HG03064 (cell line): ENCODE measurements around the gene GRIK2.
"Not testable (repeated sequence)": the region's sequence is repeated elsewhere in the genome, so short reads cannot be mapped to it uniquely, and the experiment has no call there.

Source experiments
- ATAC-seq: cut with Tn5 transposase; IDR thresholded peaks from one replicate; pipeline ENCODE4 v1.9.1; 2021; ENCODE audit warnings: low read depth; ENCODE audit not compliant: unreplicated experiment

The GRIK2 gene

GRCh38 chr6:101607111-101607690 is 213.7 kb downstream of the GRIK2 start:
- no peak for ATAC-seq

GRCh38 chr6:101608703-101609102 is 215.2 kb downstream of the GRIK2 start:
- no peak for ATAC-seq

GRCh38 chr6:101613556-101613955 is 220.0 kb downstream of the GRIK2 start:
- ATAC-seq: no peak

GRCh38 chr6:101614774-101615173 is 221.3 kb downstream of the GRIK2 start:
- ATAC-seq: no peak

GRCh38 chr6:101626269-101626668 is 232.8 kb downstream of the GRIK2 start:
- no peak for ATAC-seq

- no peak for ATAC-seq
These were observed 237.4 kb downstream of the GRIK2 start for GRCh38 chr6:101630941-101631340.

- ATAC-seq: no peak
These were observed 239.6 kb downstream of the GRIK2 start for GRCh38 chr6:101633081-101633480.

GRCh38 chr6:101638865-101639264 is 245.4 kb downstream of the GRIK2 start:
- ATAC-seq: not testable (repeated sequence)

- no peak for ATAC-seq
These were observed 246.6 kb downstream of the GRIK2 start for GRCh38 chr6:101640131-101640530.

GRCh38 chr6:101645770-101646169 is 252.3 kb downstream of the GRIK2 start:
- no peak for ATAC-seq

- ATAC-seq: no peak
These were observed 257.0 kb downstream of the GRIK2 start for GRCh38 chr6:101650402-101651100.

GRCh38 chr6:101652079-101652478 is 258.6 kb downstream of the GRIK2 start:
- ATAC-seq: no peak

- no peak for ATAC-seq
These were observed 261.6 kb downstream of the GRIK2 start for GRCh38 chr6:101655109-101655508.

GRCh38 chr6:101662111-101662897 is 268.8 kb downstream of the GRIK2 start:
- peak; percentile 86 for ATAC-seq

GRCh38 chr6:101663100-101663499 is 269.6 kb downstream of the GRIK2 start:
- ATAC-seq: no peak

GRCh38 chr6:101666256-101666655 is 272.7 kb downstream of the GRIK2 start:
- no peak for ATAC-seq

GRCh38 chr6:101668496-101669030 is 275.1 kb downstream of the GRIK2 start:
- no peak for ATAC-seq

GRCh38 chr6:101676187-101676586 is 282.7 kb downstream of the GRIK2 start:
- ATAC-seq: no peak

GRCh38 chr6:101682937-101683336 is 289.4 kb downstream of the GRIK2 start:
- ATAC-seq: no peak

- no peak for ATAC-seq
These were observed 290.4 kb downstream of the GRIK2 start for GRCh38 chr6:101683884-101684283.

- ATAC-seq: no peak
These were observed 293.1 kb downstream of the GRIK2 start for GRCh38 chr6:101686653-101687052.
